NCI-H187 treated with DMSO at 0.1 percent for 48 hours (cell line): ENCODE data around the gene LRRC73.
"Not testable (repeated sequence)": the region's sequence is repeated elsewhere in the genome, so short reads cannot be mapped to it uniquely, and the experiment has no call there.

Source experiments
- DNase-seq: peaks from one replicate; lab custom pipeline; 2025; lab: John Stamatoyannopoulos, UW

The LRRC73 gene

GRCh38 chr6:43461936-43462335 lies 48.2 kb downstream of the LRRC73 start:
- no peak for DNase-seq

- no peak for DNase-seq
Measured at GRCh38 chr6:43460032-43460431, 50.1 kb downstream of the LRRC73 start.

GRCh38 chr6:43459535-43459934 lies 50.6 kb downstream of the LRRC73 start:
- DNase-seq = no peak

- not testable (repeated sequence) for DNase-seq
Measured at GRCh38 chr6:43458154-43458553, 52.0 kb downstream of the LRRC73 start.

- DNase-seq = no peak
Measured at GRCh38 chr6:43457643-43458042, 52.5 kb downstream of the LRRC73 start.
